Esophagus muscularis mucosa (tissue), 4 donors: ENCODE data around the gene TMEM259. TPM values are rescaled to one million over a fixed set of nuclear protein-coding genes. Genes with fewer than 3 reads are reported as not detected.

Source experiments
- DNase-seq: peaks from one replicate; pipeline ENCODE4 v3.0.0-alpha.2; 2017; ENCODE audit errors: extremely low spot score
- H3K27ac ChIP-seq, 4 donors: fragments of 200-600 bp; sonication (generic); replicated peaks in 1 of 4; 1 replicate in 3 of 4; 2 replicates in 1 of 4; pipeline ENCODE4 v1.5.1; 2016 to 2019; ENCODE audit warnings: mild to moderate bottlenecking in 1 of 4
- H3K27me3 ChIP-seq, 4 donors: fragments of 200-600 bp; sonication (generic); one replicate each; pipeline versions ENCODE4 v1.5.1 to v1.6.0; 2016 to 2019
- H3K36me3 ChIP-seq, 4 donors: fragments of 200-600 bp; sonication (generic); one replicate each; pipeline ENCODE4 v1.5.1; 2016 to 2019
- H3K4me1 ChIP-seq, 4 donors: fragments of 200-600 bp; sonication (generic); one replicate each; pipeline ENCODE4 v1.5.1; 2016 to 2019
- H3K4me3 ChIP-seq, 4 donors: fragments of 200-600 bp; sonication (generic); 1 replicate in 2 of 4; 2 replicates in 2 of 4; pipeline ENCODE4 v1.5.1; 2016 to 2019; ENCODE audit warnings: mild to moderate bottlenecking in 4 of 4, moderate library complexity in 1 of 4
- H3K9me3 ChIP-seq, 4 donors: fragments of 200-600 bp; sonication (generic); 1 replicate in 3 of 4; 2 replicates in 1 of 4; pipeline ENCODE4 v1.5.1; 2016 to 2019
- EP300 ChIP-seq: sonication (generic); formaldehyde crosslinking; IDR thresholded peaks from one replicate; pipeline ENCODE4 v1.6.1; 2017; ENCODE audit warnings: antibody characterized with exemption
- POLR2A ChIP-seq: fragments of 450-650 bp; IDR thresholded peaks from one replicate; pipeline ENCODE4 v1.6.1; 2017; ENCODE audit warnings: antibody characterized with exemption, moderate library complexity, mild to moderate bottlenecking, low read depth
- POLR2AphosphoS5 ChIP-seq, 2 donors: sonication (generic); formaldehyde crosslinking; IDR thresholded peaks; one replicate each; pipeline ENCODE4 v1.6.1; 2017; ENCODE audit warnings: antibody characterized with exemption in 2 of 2
- WGBS: methylation state at CpG from one replicate; pipeline ENCODE4 v1.1.5; 2018; 5-methylcytosine and 5-hydroxymethylcytosine counted together
- intact Hi-C: fragments of 100-400 bp; cut with DNase I; formaldehyde crosslinking; loops from one replicate; pipeline ENCODE4 v1.15.1; 2023
- total RNA-seq, 4 donors: library from RNA; depleted of rRNA; stranded (reverse); fragments of >200 nt; gene quantifications; one replicate each; pipeline versions ENCODE4 v1.1.0 to v1.2.1, GENCODE V29; 2016
- TF ChIP-seq, protein P1 (sequence below), 3 experiments: fragments of 200-600 bp in 2 of 3; fragments of 450-650 bp in 1 of 3; sonication (generic) in 2 of 3; IDR thresholded peaks; one replicate each; pipeline ENCODE4 v1.5.1; 2017 to 2019; ENCODE audit warnings: antibody characterized with exemption in 3 of 3, mild to moderate bottlenecking in 2 of 3, moderate library complexity in 1 of 3

TMEM259 gene
- total RNA-seq, 4 donors from 2014 or later, result 129 to 187 (median 160) TPM

- Histone ChIP-seq H3K27me3 (peaks cover 15 to 84% (median 51%) of the 10 kb centered on the region in 4 donors), H3K27ac (peak overlapping the region in 3 of 4 donors; percentile 28 to 63 (median 57)), H3K9me3 (no peaks in the 10 kb centered on the region), H3K36me3 (no peaks in the 10 kb centered on the region), H3K4me3 (peak overlapping the region; percentile 48 to 60 (median 50)), H3K4me1 (peaks cover 22 to 71% (median 58%) of the 10 kb centered on the region in 4 donors)
- 0% methylated on average over 7 of the region's 38 CpGs for WGBS
- intact Hi-C loops, result no loop called here
- no peak for DNase-seq
- TF ChIP-seq POLR2A (no peak), EP300 (no peak), POLR2AphosphoS5 (IDR thresholded peaks at IDR 0.05) (no peak)
- TF ChIP-seq, protein P1, sequence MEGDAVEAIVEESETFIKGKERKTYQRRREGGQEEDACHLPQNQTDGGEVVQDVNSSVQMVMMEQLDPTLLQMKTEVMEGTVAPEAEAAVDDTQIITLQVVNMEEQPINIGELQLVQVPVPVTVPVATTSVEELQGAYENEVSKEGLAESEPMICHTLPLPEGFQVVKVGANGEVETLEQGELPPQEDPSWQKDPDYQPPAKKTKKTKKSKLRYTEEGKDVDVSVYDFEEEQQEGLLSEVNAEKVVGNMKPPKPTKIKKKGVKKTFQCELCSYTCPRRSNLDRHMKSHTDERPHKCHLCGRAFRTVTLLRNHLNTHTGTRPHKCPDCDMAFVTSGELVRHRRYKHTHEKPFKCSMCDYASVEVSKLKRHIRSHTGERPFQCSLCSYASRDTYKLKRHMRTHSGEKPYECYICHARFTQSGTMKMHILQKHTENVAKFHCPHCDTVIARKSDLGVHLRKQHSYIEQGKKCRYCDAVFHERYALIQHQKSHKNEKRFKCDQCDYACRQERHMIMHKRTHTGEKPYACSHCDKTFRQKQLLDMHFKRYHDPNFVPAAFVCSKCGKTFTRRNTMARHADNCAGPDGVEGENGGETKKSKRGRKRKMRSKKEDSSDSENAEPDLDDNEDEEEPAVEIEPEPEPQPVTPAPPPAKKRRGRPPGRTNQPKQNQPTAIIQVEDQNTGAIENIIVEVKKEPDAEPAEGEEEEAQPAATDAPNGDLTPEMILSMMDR (IDR thresholded peaks at IDR 0.05), result no peak
These were observed 46.5 kb upstream of the TMEM259 start for GRCh38 chr19:1067341-1067957.

DNA sequence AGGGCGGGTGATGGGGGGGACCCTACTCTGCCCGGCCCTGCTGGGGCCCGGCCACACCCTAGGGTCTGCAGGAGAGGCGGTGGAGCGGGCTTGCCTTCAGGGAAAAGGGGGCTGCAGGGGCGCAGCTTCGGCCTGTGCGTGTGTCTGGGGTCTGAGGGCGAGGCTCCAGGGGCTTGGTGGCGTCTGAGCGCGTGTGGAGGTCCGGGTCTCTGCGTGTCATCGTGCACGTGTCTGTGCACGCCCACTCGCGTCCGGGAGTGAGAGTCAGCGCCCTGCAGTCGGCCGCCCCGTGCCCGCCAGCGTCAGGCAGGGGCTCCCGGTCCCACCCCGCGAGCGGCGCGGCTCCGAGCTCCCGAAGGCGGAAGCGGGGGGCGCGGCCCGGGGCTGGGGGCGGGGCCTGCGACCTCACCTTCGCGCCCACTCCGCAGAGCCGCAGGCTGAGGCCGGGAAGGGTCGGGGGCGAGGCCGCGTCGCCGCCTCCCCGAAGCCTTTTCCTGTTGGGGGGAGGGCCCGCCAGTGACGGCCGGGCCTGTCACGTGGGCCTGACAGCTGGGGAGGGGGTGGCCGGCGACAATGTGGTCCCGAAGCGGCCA lies 45.9 kb upstream of the TMEM259 start, which contains the start of gene ARHGAP45:
Gene ARHGAP45, plus strand, starts transcription at position 420 of the 593 bp plus-strand sequence. CDS start 239 bp downstream, outside the sequence.
- no peaks in the 10 kb centered on the region for H3K36me3 ChIP-seq
- H3K9me3 ChIP-seq, result no peaks in the 10 kb centered on the region
- peak within 1 kb of the TSS in 3 of 4 donors; percentile 28 to 63 (median 57) for H3K27ac ChIP-seq
- intact Hi-C loops, result no loop called here
- H3K4me3 ChIP-seq, result peak within 1 kb of the TSS; percentile 48 to 60 (median 50)
- no peak for TF ChIP-seq EP300
- TF ChIP-seq, protein P1 (IDR thresholded peaks at IDR 0.05), result no peak
- TF ChIP-seq POLR2A, result no peak
- TF ChIP-seq POLR2AphosphoS5 (IDR thresholded peaks at IDR 0.05), result no peak
- no peak for DNase-seq
- WGBS, result 15% methylated on average over 13 of the region's 61 CpGs
- H3K4me1 ChIP-seq, result peaks cover 22 to 69% (median 58%) of the 10 kb centered on the region in 4 donors
- peaks cover 15 to 78% (median 51%) of the 10 kb centered on the region in 4 donors for H3K27me3 ChIP-seq

DNA sequence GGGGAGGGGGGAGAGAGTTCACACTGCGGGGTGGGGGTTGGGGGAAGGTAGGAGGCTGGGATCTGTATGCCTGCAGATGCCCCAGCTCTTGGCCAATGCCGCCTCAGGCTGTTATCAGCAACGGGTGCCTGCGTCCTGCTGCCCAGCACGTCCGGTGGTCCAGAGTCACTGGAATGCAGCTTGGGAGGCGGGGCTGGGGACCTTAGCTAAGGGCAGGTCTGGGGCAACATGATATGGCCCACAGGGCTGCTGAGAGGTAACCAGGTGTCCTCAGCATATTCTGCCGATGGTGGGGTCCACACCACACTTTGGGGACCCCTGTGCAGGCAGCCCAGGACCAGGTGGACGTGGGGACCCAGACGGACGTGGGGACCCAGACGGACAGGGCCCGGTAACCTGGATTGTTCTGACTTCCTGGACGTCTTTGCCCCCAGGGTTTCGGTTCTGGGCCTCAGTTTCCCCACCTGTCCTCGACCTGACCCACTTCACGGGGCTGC lies 45.4 kb upstream of the TMEM259 start:
- H3K9me3 ChIP-seq, result no peaks in the 10 kb centered on the region
- WGBS, result 40% methylated on average over 10 of the region's 17 CpGs
- H3K4me3 ChIP-seq, result peak overlapping the region; percentile 48 to 60 (median 50)
- H3K36me3 ChIP-seq, result no peaks in the 10 kb centered on the region
- no peak overlapping the region for H3K27ac ChIP-seq
- no peak for DNase-seq
- H3K4me1 ChIP-seq, result peaks cover 22 to 64% (median 52%) of the 10 kb centered on the region in 4 donors
- peaks cover 15 to 72% (median 49%) of the 10 kb centered on the region in 4 donors for H3K27me3 ChIP-seq
- intact Hi-C loops, result no loop called here
- TF ChIP-seq, protein P1 (IDR thresholded peaks at IDR 0.05), result no peak
- TF ChIP-seq POLR2AphosphoS5 (IDR thresholded peaks at IDR 0.05) (no peak), POLR2A (no peak), EP300 (no peak)

DNA sequence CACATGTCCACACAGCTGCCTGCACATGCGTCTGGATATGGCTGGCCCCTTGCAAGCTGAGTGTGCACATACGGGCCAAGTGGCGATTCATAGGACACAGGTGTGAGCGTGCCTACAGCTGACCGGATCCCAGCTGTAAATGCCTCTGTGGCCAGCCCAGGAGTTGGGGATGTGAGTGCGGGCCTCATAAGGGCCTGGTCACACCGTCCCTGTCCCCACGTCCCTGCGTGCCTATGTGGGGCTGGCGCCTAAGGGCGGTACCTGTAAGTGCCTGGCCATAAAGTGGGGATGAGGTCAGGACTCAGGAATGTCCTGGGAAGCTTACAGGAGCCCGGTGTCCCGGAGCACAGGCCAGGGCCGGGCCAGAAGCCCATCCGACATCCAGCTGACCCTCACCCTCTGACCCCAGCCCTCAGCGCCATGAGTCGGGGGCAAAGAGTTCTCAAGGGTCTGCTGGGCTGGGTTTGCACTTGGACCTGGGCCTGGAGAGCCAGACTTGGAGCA lies 44.7 kb upstream of the TMEM259 start:
- DNase-seq, result no peak
- TF ChIP-seq, protein P1 (IDR thresholded peaks at IDR 0.05), result no peak
- TF ChIP-seq POLR2A (no peak), POLR2AphosphoS5 (IDR thresholded peaks at IDR 0.05) (no peak), EP300 (no peak)
- Histone ChIP-seq H3K4me1 (peaks cover 22 to 57% (median 46%) of the 10 kb centered on the region in 4 donors), H3K36me3 (no peaks in the 10 kb centered on the region), H3K27me3 (peaks cover 11 to 66% (median 44%) of the 10 kb centered on the region in 4 donors), H3K4me3 (no peak overlapping the region), H3K9me3 (no peaks in the 10 kb centered on the region), H3K27ac (no peak overlapping the region)
- WGBS, result 53% methylated on average over 6 of the region's 17 CpGs
- intact Hi-C loops, result no loop called here
